Astrocyte of the cerebellum (primary cell): ENCODE results near the gene MND1.
A peak's percentile ranks its signal among the peaks of the same experiment; 100 is the strongest.

Source experiments
- DNase-seq: peaks from one replicate; pipeline ENCODE4 v3.0.0-alpha.2; 2011; ENCODE audit warnings: low read depth
- H3K4me3 ChIP-seq: 2 replicates; pipeline ENCODE4 v1.5.1; 2011; ENCODE audit warnings: mild to moderate bottlenecking, low read depth, low read length, moderate library complexity
- CTCF ChIP-seq: IDR thresholded peaks from 2 replicates; pipeline ENCODE4 v1.5.1; 2012; ENCODE audit warnings: low read length, low read depth, moderate library complexity, mild to moderate bottlenecking; ENCODE audit errors: missing control alignments
- in situ Hi-C: cut with HindIII; loops from 2 replicates; pipeline ENCODE4 v1.10.0; 2017; ENCODE audit warnings: low sequenced_read_pairs

Gene MND1

GRCh38 chr4:153318696-153319320, 25.7 kb upstream of the MND1 start:
- H3K4me3 ChIP-seq, result no peak overlapping the region
- in situ Hi-C loops, result no loop called here
- peak; percentile 44 for DNase-seq
- peak; percentile 80 for TF ChIP-seq CTCF

- in situ Hi-C loops, result no loop called here
- no peak for TF ChIP-seq CTCF
- DNase-seq, result no peak
- no peak overlapping the region for H3K4me3 ChIP-seq
Observed at GRCh38 chr4:153322791-153323190, 21.7 kb upstream of the MND1 start.

- in situ Hi-C loops, result no loop called here
- DNase-seq, result no peak
- TF ChIP-seq CTCF, result no peak
Observed at GRCh38 chr4:153324046-153324445, 20.4 kb upstream of the MND1 start.

GRCh38 chr4:153325558-153325957, 18.9 kb upstream of the MND1 start:
- in situ Hi-C loops, result no loop called here
- no peak for TF ChIP-seq CTCF
- no peak overlapping the region for H3K4me3 ChIP-seq
- no peak for DNase-seq

More at GRCh38 chr4:153324046-153324445, 20.4 kb upstream of the MND1 start:
- H3K4me3 ChIP-seq, result no peak overlapping the region

GRCh38 chr4:153326513-153326912, 18.0 kb upstream of the MND1 start:
- no peak for DNase-seq
- in situ Hi-C loops, result no loop called here

GRCh38 chr4:153327247-153327646, 17.2 kb upstream of the MND1 start:
- TF ChIP-seq CTCF, result no peak
- in situ Hi-C loops, result no loop called here
- H3K4me3 ChIP-seq, result no peak overlapping the region
- no peak for DNase-seq

More at GRCh38 chr4:153326513-153326912, 18.0 kb upstream of the MND1 start:
- H3K4me3 ChIP-seq, result no peak overlapping the region
- TF ChIP-seq CTCF, result no peak
